HG02588 (cell line): ENCODE measurements around the gene PLCL1.

Experiments used
- ATAC-seq: cut with Tn5 transposase; IDR thresholded peaks from one replicate; pipeline ENCODE4 v1.9.1; 2021; ENCODE audit warnings: mild to moderate bottlenecking, moderate library complexity; ENCODE audit not compliant: unreplicated experiment

Gene PLCL1

DNA sequence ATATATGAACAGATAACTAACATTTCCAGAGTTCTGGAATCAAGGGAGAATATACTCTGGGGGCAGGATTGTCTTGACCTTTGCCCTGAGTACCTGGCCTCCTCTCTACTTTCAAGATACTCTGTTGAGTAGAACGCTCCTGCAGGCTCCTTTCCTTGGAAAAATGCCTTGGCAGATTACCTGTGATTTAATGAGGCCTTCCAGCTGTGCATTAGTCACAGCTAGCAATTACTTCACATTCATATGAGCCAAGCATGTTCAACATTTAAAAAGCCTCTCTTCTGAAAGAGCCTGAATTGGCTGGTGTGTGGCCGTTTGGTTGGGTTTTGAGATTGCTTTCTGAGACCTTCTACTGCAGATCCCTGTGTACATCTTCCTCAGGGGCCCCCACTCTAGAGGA is 142.2 kb downstream of the PLCL1 start:
- no peak for ATAC-seq

- ATAC-seq = no peak
Observed at GRCh38 chr2:197947219-197947757, 142.9 kb downstream of the PLCL1 start.

DNA sequence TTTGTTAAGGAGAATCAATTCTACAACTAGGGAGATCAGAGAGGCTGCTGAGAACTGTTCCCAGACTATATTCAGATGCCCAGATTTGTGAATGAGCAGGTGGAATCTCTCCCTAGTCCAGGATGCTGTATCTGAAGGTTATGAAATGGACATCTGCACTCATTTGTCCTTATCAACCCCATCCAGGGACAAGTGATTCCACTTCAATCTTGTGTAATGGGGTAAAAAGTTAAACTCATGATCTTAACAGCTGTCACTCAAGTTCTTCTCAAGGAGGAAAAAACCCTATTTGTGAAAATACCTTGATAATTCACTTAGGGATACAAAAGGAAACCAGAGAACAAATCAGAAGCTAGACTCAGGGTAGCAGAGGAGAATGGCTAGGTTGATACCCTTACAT is 144.8 kb downstream of the PLCL1 start:
- no peak for ATAC-seq

- ATAC-seq = no peak
Observed at GRCh38 chr2:197950006-197950405, 145.6 kb downstream of the PLCL1 start.

DNA sequence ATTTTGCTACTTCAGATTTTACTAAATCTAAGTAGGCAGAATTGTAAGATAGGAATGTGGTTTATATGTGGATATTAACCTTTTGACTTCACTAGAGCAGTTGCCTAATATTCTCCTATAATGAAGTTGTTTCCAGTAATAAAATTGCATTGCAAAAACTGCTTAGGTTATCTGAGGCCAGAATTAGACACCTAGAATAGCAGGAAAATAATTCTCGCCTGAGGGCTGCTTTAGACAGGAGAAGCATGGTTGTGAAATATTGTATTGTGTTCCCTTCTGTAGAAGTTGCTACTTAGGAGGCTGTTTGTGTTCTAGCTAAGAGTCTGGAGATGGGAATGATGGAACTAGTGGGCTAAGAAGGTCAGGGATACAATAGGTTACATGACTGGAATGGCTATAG is 146.3 kb downstream of the PLCL1 start:
- ATAC-seq = no peak

- no peak for ATAC-seq
Observed at GRCh38 chr2:197952540-197953202, 148.3 kb downstream of the PLCL1 start.

DNA sequence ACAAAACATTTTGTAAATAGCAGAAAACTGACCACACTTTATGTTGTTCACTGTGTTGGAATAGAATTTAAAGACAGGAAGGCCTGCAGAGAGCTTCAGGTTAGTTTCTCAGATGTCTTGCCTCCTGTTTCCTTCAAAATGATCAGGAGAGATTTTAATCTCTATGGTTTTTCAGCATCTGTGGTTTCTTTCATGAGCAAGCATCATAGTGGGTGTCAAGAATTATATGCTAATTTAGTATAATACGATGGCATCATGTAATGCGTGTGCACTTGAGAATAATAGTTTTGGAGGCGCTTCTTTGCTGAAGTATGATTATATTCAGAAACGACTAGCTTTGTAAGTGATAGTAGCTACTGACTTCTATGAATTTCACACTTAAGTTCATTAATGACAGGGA is 149.9 kb downstream of the PLCL1 start:
- no peak for ATAC-seq

GRCh38 chr2:197958592-197959150 is 154.3 kb downstream of the PLCL1 start:
- ATAC-seq = no peak

GRCh38 chr2:197959383-197959782 is 155.0 kb downstream of the PLCL1 start:
- ATAC-seq = no peak

DNA sequence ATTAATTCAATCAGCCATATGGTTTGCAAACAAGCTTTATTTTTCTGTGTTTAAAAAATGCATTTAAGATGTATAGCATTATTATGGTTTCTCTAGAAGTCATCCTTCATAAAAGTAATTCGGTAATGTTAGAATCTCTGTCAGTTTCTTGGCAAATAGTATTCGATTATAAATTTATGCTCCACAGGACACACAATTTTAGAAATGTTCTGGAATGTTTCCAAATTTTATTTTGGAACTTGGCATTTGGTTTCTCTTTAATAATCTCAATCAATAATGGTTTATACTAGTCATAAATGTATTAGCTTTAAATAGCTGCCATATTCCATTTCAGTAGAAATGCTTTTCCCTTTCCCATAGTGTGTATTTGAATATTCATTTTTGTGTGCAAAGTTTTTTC is 156.4 kb downstream of the PLCL1 start:
- no peak for ATAC-seq

DNA sequence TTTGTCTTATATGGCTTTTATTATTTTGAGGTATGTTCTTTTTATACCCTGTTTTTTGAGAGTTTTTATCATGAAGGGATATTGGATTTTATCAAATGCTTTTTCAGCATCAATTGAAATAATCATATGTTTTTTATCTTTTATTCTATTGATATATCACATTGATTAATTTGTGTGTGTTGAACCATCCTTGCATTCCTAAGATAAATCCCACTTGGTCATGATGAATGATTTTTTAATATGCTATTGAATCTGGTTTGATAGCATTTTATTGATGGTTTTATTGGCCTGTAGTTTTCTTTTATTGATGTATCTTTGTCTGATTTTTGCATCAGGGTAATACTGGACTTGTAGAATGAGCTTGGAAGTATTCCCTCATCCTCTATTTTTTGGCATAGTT is 160.3 kb downstream of the PLCL1 start:
- no peak for ATAC-seq

DNA sequence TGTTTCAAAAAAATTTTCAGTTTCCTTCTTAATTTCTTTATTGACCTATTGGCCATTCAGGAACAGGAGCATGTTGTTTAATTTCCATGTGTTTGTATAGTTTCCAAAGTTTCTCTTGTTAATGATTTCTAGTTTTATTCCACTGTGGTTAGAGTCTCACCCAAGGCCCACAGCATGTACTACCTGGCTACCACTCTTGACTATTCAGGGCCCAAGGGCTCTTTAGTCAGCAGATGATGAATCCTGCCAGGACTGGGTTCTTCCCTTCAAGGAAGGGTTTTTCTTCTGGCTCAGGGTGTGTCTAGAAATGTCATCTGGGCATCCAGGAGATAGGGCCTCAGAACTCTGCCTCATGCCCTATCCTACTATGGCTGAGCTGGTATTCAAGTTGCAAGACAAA is 161.4 kb downstream of the PLCL1 start:
- no peak for ATAC-seq

GRCh38 chr2:197969391-197969893 is 165.0 kb downstream of the PLCL1 start:
- ATAC-seq = no peak

- no peak for ATAC-seq
Observed at GRCh38 chr2:197972061-197972460, 167.7 kb downstream of the PLCL1 start.

DNA sequence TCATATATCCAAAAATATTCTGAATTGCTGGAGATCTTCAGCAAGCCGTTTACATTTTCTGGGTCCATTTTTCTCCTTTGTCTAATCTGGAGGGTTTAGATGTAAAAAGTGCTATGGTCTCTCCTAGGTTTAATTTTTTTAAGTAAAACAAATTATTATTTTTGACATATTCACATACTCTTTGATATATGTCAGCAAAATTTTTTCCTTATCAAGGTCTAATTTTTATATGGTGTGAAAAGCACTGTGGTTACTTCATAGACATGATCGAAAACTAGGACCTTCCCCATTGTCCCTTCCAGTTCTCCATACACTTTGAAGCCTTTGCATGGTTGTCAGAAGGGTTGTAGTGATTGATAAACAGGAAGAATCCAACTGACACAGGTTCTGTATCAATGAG is 168.2 kb downstream of the PLCL1 start:
- ATAC-seq = no peak

DNA sequence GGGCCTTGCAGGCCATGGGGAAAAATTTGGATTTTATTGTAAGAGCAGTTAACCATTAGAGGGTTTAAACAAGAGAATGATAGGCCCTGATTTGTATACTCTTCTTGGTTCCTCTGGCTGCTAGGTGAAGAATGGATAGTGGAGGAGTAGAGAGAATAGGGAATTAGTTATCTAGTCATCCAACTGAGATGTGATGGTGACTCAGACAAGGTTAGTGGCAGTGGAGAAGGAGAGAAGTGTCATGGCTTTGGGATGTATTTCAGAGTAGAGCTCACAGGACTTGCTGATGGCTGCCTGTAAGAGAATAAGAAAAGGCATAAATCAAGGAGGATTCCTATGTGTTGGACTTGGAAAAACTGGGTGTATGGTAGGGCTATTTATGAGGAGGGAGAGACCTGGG is 169.4 kb downstream of the PLCL1 start:
- ATAC-seq = no peak

DNA sequence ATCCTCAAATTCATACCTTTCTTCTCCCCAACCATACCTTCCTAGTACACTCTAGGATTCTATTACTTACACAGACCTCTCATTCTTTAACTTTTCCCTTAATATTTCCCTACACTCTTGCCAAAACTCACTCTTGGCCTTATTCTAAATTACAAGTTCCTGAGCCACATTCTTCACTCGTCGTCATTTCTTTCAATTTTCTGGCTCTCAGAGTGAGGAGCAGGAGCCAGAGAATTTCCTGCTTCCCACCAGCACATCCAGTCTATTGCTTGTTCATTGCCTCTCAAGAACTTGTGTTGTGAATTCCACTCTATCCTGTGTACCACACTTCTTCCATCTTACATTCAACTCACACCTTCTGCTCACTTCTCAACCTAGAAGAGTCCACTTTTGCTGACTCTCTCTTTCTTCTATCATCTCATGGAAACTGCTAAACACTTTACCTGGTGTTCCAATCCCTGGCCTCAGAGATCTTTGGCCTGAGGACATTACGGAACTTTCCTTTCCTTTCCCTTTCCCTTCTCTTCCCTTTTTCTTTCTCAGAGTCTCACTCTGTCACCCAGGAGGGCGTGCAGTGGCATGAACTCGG is 171.6 kb downstream of the PLCL1 start:
- ATAC-seq = no peak

GRCh38 chr2:197978971-197979370 is 174.6 kb downstream of the PLCL1 start:
- no peak for ATAC-seq

DNA sequence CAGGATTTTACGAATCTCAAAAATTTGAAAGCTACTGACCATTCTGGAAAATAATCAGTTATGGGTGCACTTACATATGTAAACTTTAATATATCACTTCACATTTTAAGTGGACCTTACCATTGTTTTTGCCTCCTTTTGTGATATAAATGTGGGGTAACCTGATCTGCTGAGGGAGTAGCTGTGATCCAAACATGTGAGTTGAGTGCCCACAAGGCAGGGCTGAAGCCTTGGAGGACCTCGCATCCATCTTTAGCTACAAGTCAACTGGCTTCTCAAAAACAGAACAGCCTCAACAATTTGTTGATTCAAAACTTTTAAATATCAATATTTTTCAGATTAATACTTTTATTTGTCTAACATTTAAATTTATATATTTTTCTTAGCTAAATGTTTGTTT is 178.2 kb downstream of the PLCL1 start:
- ATAC-seq = no peak

DNA sequence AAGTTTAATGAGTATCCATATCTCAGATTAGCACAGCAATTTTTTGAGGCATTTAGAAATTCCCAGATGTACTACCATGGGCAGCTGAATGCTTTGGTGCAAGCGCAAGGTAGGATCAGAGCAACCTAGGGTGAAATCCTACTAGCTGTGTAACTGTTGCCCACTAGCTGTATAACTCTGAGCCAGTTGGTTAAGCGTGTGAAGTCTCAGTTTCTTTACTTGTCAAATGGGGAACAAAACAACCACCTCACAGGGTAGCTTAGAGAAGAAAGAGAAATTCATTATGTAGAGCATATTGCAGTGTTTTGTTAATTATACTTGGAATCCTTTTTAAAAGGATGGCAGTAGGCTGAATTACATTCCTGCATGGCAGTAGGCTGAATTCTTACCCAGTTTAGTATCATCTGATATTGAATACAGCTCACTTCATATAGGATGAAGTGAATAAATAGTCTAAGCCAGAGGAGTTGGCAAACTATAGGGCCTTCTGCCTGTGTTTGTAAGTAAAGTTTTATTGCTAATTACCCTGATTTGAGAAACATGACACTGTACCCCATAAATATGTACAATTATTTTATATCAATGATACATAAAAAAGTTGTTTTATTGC is 180.7 kb downstream of the PLCL1 start:
- ATAC-seq = no peak

GRCh38 chr2:197986977-197987376 is 182.6 kb downstream of the PLCL1 start:
- ATAC-seq = no peak

DNA sequence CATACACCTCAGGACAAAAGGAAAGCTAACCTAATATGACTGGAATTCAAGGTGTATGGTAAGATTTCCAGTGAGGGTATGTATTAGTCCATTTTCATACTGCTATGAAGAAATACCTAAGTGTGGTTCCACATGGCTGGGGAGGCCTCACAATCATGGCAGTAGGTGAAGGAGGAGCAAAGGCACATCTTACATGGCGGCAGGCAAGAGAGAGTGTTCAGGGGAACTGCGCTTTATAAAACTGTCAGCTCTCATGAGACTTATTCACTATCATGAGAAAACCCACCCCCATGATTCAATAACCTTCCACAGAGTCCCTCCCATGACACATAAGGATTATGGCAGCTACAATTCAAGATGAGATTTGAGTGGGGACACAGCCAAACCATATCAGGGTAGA is 186.0 kb downstream of the PLCL1 start:
- ATAC-seq = no peak
